Thyroid gland (tissue), 4 donors: ENCODE results near the gene TBX3.

Experiments used
- POLR2A ChIP-seq, 2 donors: fragments of 450-650 bp; IDR thresholded peaks; one replicate each; pipeline ENCODE4 v1.6.1; 2017; ENCODE audit warnings: antibody characterized with exemption in 2 of 2, mild to moderate bottlenecking in 2 of 2, moderate library complexity in 1 of 2
- TF ChIP-seq, protein P1 (sequence below), 6 experiments: fragments of 200-600 bp in 3 of 6; fragments of 450-650 bp in 3 of 6; sonication (generic) in 3 of 6; IDR thresholded peaks; one replicate each; pipeline ENCODE4 v1.5.1; 2016 to 2019; ENCODE audit warnings: antibody characterized with exemption in 6 of 6, mild to moderate bottlenecking in 2 of 6, inconsistent platforms in 1 of 6, moderate library complexity in 1 of 6

- TF ChIP-seq, protein P1, sequence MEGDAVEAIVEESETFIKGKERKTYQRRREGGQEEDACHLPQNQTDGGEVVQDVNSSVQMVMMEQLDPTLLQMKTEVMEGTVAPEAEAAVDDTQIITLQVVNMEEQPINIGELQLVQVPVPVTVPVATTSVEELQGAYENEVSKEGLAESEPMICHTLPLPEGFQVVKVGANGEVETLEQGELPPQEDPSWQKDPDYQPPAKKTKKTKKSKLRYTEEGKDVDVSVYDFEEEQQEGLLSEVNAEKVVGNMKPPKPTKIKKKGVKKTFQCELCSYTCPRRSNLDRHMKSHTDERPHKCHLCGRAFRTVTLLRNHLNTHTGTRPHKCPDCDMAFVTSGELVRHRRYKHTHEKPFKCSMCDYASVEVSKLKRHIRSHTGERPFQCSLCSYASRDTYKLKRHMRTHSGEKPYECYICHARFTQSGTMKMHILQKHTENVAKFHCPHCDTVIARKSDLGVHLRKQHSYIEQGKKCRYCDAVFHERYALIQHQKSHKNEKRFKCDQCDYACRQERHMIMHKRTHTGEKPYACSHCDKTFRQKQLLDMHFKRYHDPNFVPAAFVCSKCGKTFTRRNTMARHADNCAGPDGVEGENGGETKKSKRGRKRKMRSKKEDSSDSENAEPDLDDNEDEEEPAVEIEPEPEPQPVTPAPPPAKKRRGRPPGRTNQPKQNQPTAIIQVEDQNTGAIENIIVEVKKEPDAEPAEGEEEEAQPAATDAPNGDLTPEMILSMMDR (IDR thresholded peaks at IDR 0.05): no peak
- TF ChIP-seq POLR2A (IDR thresholded peaks at IDR 0.05): no peak
These were observed 27.8 kb downstream of the TBX3 start for GRCh38 chr12:114655934-114656749.
